Endothelial cell of umbilical vein (primary cell): ENCODE measurements around the gene TLR9. TPM values are rescaled to one million over a fixed set of nuclear protein-coding genes. Genes with fewer than 3 reads are reported as not detected.

Experiments used
- BruUV-seq: library from RNA; stranded (reverse); fragments of 400-500 nt; replicated peaks from 2 replicates; lab custom pipeline; 2021; lab: Mats Ljungman, UMichigan
- CTCF ChIA-PET: fragments of 300-600, 350-600 bp; sonication (Branson Sonifier 250); formaldehyde crosslinking; loops from one replicate; lab custom pipeline; 2021; ENCODE audit warnings: antibody characterized with exemption, inconsistent platforms; lab: Charles Lee
- POLR2A ChIA-PET: fragments of 300-600, 350-600 bp; sonication (Branson Sonifier 250); formaldehyde crosslinking; loops from one replicate; lab custom pipeline; 2021; ENCODE audit warnings: antibody characterized with exemption, inconsistent platforms; lab: Charles Lee
- DNase-seq: peaks from one replicate; pipeline ENCODE4 v3.0.0-alpha.2; 2011; ENCODE audit warnings: low read depth, low spot score
- FAIRE-seq: peaks from 2 replicates; lab custom pipeline; 2011; peaks lifted over from hg19 to GRCh38; lab: Jason Lieb, UNC
- H2AFZ ChIP-seq: 2 replicates; pipeline ENCODE4 v1.6.0; 2012; ENCODE audit warnings: low read depth, low read length, control low read depth, inconsistent platforms
- H3K27ac ChIP-seq: 2 replicates; pipeline ENCODE4 v1.5.1; 2011; ENCODE audit warnings: low read depth, mild to moderate bottlenecking, control low read depth, low read length, moderate library complexity; ENCODE audit not compliant: insufficient read depth
- H3K27me3 ChIP-seq, 2 experiments: 2 replicates each; pipeline versions ENCODE4 v1.6.0 to v1.6.1; 2011; ENCODE audit warnings: low read length in 2 of 2, mixed read lengths in 1 of 2; ENCODE audit not compliant: control insufficient read depth in 2 of 2, insufficient read depth in 2 of 2
- H3K36me3 ChIP-seq, 2 experiments: 2 replicates in 1 of 2; 3 replicates in 1 of 2; pipeline ENCODE4 v1.5.1; 2011; ENCODE audit warnings: low read length in 2 of 2, mild to moderate bottlenecking in 1 of 2, moderate library complexity in 1 of 2; ENCODE audit not compliant: control insufficient read depth in 2 of 2, insufficient read depth in 2 of 2; ENCODE audit errors: extremely low read depth in 1 of 2
- H3K4me1 ChIP-seq: 3 replicates; pipeline ENCODE4 v1.5.1; 2011; ENCODE audit warnings: mild to moderate bottlenecking, low read length; ENCODE audit not compliant: control insufficient read depth, insufficient read depth; ENCODE audit errors: extremely low read depth
- H3K4me2 ChIP-seq: 2 replicates; pipeline ENCODE4 v1.6.1; 2011; ENCODE audit warnings: low read length, control low read depth, mixed read lengths; ENCODE audit not compliant: insufficient read depth
- H3K4me3 ChIP-seq, 3 experiments: fragments of 200-600 bp in 1 of 3; sonication (generic), shearing (Covaris generic) in 1 of 3; replicated peaks in 1 of 3; 2 replicates each; pipeline ENCODE4 v1.5.1; 2011 to 2016; ENCODE audit warnings: control low read depth in 3 of 3, low read length in 3 of 3, mild to moderate bottlenecking in 2 of 3, inconsistent platforms in 1 of 3, low read depth in 1 of 3, moderate library complexity in 1 of 3; ENCODE audit not compliant: insufficient read depth in 1 of 3
- H3K79me2 ChIP-seq: 2 replicates; pipeline ENCODE4 v1.6.0; 2012; ENCODE audit warnings: low read length, inconsistent platforms; ENCODE audit not compliant: control insufficient read depth, insufficient read depth
- H3K9ac ChIP-seq: replicated peaks from 2 replicates; pipeline ENCODE3; 2011; ENCODE audit warnings: low read length, control low read depth; ENCODE audit not compliant: insufficient read depth; ENCODE audit errors: extremely low read depth
- H3K9me1 ChIP-seq: replicated peaks from 3 replicates; pipeline ENCODE4 v1.6.0; 2011; ENCODE audit warnings: mild to moderate bottlenecking, low read length; ENCODE audit not compliant: control insufficient read depth, insufficient read depth; ENCODE audit errors: extremely low read depth
- H3K9me3 ChIP-seq: replicated peaks from 2 replicates; pipeline ENCODE4 v1.5.1; 2012; ENCODE audit warnings: low read length, inconsistent platforms; ENCODE audit not compliant: control insufficient read depth, insufficient read depth
- H4K20me1 ChIP-seq: replicated peaks from 2 replicates; pipeline ENCODE3; 2011; ENCODE audit warnings: mild to moderate bottlenecking, low read length; ENCODE audit not compliant: control insufficient read depth, insufficient read depth; ENCODE audit errors: extremely low read depth
- FOS ChIP-seq: IDR thresholded peaks from 2 replicates; pipeline ENCODE4 v1.6.1; 2011; ENCODE audit warnings: mild to moderate bottlenecking, low read length, moderate library complexity, borderline replicate concordance; ENCODE audit not compliant: insufficient read depth
- GATA2 ChIP-seq: IDR thresholded peaks from 2 replicates; pipeline ENCODE4 v1.7.0; 2011; ENCODE audit warnings: low read depth, mild to moderate bottlenecking, moderate library complexity, mixed read lengths, low read length; ENCODE audit not compliant: insufficient read length, insufficient read depth
- MAX ChIP-seq: IDR thresholded peaks from 2 replicates; pipeline ENCODE4 v1.6.1; 2011; ENCODE audit not compliant: insufficient read depth, insufficient read length
- MYC ChIP-seq: IDR thresholded peaks from one replicate; pipeline ENCODE4 v1.6.1; 2011; ENCODE audit warnings: mild to moderate bottlenecking, low read depth, low read length
- POLR2A ChIP-seq: IDR thresholded peaks from 2 replicates; pipeline ENCODE4 v1.6.1; 2012; ENCODE audit warnings: low read depth, mild to moderate bottlenecking, control low read depth, low read length
- POLR2AphosphoS5 ChIP-seq: IDR thresholded peaks from 2 replicates; pipeline ENCODE4 v1.6.1; 2012; ENCODE audit warnings: low read depth, mild to moderate bottlenecking, control low read depth, low read length, moderate library complexity; ENCODE audit not compliant: insufficient read depth
- dilution Hi-C: fragments of 300-500 bp; cut with MboI; formaldehyde crosslinking; loops from one replicate; pipeline ENCODE4 v1.15.0; 2019; ENCODE audit warnings: low sequenced_read_pairs; ENCODE audit not compliant: extremely low pct_ligation_motif_present
- intact Hi-C: fragments of 100-400 bp; cut with micrococcal nuclease; formaldehyde crosslinking; loops from one replicate; pipeline ENCODE4 v1.10.0; 2022
- polyA plus RNA-seq, 4 experiments: library from polyadenylated mRNA; depleted of rRNA in 3 of 4; stranded (reverse) in 3 of 4; unstranded in 1 of 4; fragments of >200 nt; gene quantifications; 2 replicates each; pipeline versions ENCODE4 v1.2.1 to v1.2.3, GENCODE V29; 2011 to 2012; ENCODE audit warnings: missing spikeins in 1 of 4
- total RNA-seq: library from RNA; stranded (reverse); gene quantifications from 2 replicates; pipeline ENCODE4 v1.2.3, GENCODE V29; 2021
- TF ChIP-seq, protein P1 (sequence below), 2 donors: IDR thresholded peaks; 1 replicate in 1 of 2; 2 replicates in 1 of 2; pipeline ENCODE4 v1.5.1; 2011; ENCODE audit warnings: low read length in 2 of 2, mild to moderate bottlenecking in 2 of 2, moderate library complexity in 2 of 2, control low read depth in 1 of 2, inconsistent platforms in 1 of 2, low read depth in 1 of 2; ENCODE audit not compliant: insufficient read depth in 1 of 2; ENCODE audit errors: extremely low read depth in 1 of 2

TLR9 gene
- total and polyA plus RNA-seq, 2 donors (not counting 3 experiments of a cell fraction or from before 2014, with no cell fraction given) = not detected

- Histone ChIP-seq H3K79me2 (no peaks in the 10 kb centered on the region), H3K36me3 (peaks cover 0 to 22% of the 10 kb centered on the region in 2 experiments), H3K9ac (no peak overlapping the region), H3K4me1 (peaks cover 13% of the 10 kb centered on the region), H4K20me1 (no peaks in the 10 kb centered on the region), H2AFZ (no peak overlapping the region), H3K9me1 (no peaks in the 10 kb centered on the region), H3K4me2 (no peak overlapping the region), H3K4me3 (no peak overlapping the region), H3K27me3 (no peaks in the 10 kb centered on the region), H3K9me3 (no peaks in the 10 kb centered on the region), H3K27ac (no peak overlapping the region)
- intact Hi-C loops = no loop called here
- dilution Hi-C loops = no loop called here
- FAIRE-seq (no peak), DNase-seq (no peak)
- POLR2A ChIA-PET = no interaction called here
- CTCF ChIA-PET = interaction anchor here (1.2 to 2.4 kb wide), 3 partner anchors 11 to 30 kb away, joined by 3 to 12 read pairs (median 10); partner anchors contain the start of gene TWF2
- TF ChIP-seq MAX = no peak
- no peak for TF ChIP-seq POLR2A
- TF ChIP-seq, protein P1, sequence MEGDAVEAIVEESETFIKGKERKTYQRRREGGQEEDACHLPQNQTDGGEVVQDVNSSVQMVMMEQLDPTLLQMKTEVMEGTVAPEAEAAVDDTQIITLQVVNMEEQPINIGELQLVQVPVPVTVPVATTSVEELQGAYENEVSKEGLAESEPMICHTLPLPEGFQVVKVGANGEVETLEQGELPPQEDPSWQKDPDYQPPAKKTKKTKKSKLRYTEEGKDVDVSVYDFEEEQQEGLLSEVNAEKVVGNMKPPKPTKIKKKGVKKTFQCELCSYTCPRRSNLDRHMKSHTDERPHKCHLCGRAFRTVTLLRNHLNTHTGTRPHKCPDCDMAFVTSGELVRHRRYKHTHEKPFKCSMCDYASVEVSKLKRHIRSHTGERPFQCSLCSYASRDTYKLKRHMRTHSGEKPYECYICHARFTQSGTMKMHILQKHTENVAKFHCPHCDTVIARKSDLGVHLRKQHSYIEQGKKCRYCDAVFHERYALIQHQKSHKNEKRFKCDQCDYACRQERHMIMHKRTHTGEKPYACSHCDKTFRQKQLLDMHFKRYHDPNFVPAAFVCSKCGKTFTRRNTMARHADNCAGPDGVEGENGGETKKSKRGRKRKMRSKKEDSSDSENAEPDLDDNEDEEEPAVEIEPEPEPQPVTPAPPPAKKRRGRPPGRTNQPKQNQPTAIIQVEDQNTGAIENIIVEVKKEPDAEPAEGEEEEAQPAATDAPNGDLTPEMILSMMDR (IDR thresholded peaks at IDR 0.05; ENCODE audit: extremely low read depth in 1 of 2, insufficient read depth in 1 of 2, low read depth in 1 of 2, low read length in 2 of 2) = no peak
- no peak for TF ChIP-seq FOS
- no peak for TF ChIP-seq POLR2AphosphoS5
- BruUV-seq = no TSS peak
Observed at GRCh38 chr3:52250122-52250521, 24.7 kb upstream of the TLR9 start.

GRCh38 chr3:52249683-52250082, 24.2 kb upstream of the TLR9 start:
- Histone ChIP-seq H3K9me3 (no peaks in the 10 kb centered on the region), H2AFZ (no peak overlapping the region), H4K20me1 (no peaks in the 10 kb centered on the region), H3K27ac (no peak overlapping the region), H3K4me3 (no peak overlapping the region), H3K79me2 (no peaks in the 10 kb centered on the region), H3K4me1 (peaks cover 18% of the 10 kb centered on the region), H3K4me2 (no peak overlapping the region), H3K36me3 (peaks cover 0 to 22% of the 10 kb centered on the region in 2 experiments), H3K9ac (no peak overlapping the region), H3K27me3 (no peaks in the 10 kb centered on the region), H3K9me1 (no peaks in the 10 kb centered on the region)
- intact Hi-C loops = no loop called here
- BruUV-seq = no TSS peak
- dilution Hi-C loops = no loop called here
- POLR2A ChIA-PET = no interaction called here
- CTCF ChIA-PET = interaction anchor here (1.2 to 2.4 kb wide), 6 partner anchors 11 to 30 kb away, joined by 3 to 12 read pairs (median 7); partner anchors contain the start of gene TWF2
- TF ChIP-seq, protein P1 (IDR thresholded peaks at IDR 0.05; ENCODE audit: extremely low read depth in 1 of 2, insufficient read depth in 1 of 2, low read depth in 1 of 2, low read length in 2 of 2) = no peak
- TF ChIP-seq GATA2 (no peak), FOS (no peak), MYC (no peak)
- FAIRE-seq (no peak), DNase-seq (no peak)
